Endodermal cell (in vitro differentiated cells): Measurements from ENCODE around the gene RORB. TPM values are rescaled to one million over a fixed set of nuclear protein-coding genes. Genes with fewer than 3 reads are reported as not detected.
A peak's percentile ranks its signal among the peaks of the same experiment; 100 is the strongest.

Experiments used
- DNase-seq: peaks from one replicate; pipeline ENCODE4 v3.0.0-alpha.2; 2017
- H3K27ac ChIP-seq: 2 replicates; pipeline ENCODE4 v1.5.1; 2013; ENCODE audit warnings: mild to moderate bottlenecking, low read depth, low read length, moderate library complexity
- H3K27me3 ChIP-seq: 2 replicates; pipeline ENCODE4 v1.6.1; 2013; ENCODE audit warnings: mild to moderate bottlenecking, low read length, moderate library complexity; ENCODE audit not compliant: insufficient read depth, control insufficient read depth, poor library complexity, severe bottlenecking
- H3K36me3 ChIP-seq: 2 replicates; pipeline ENCODE4 v1.7.0; 2013; ENCODE audit warnings: mild to moderate bottlenecking, low read length, moderate library complexity; ENCODE audit not compliant: control insufficient read depth, insufficient read depth
- H3K4me1 ChIP-seq: one replicate; pipeline ENCODE4 v1.7.0; 2013; ENCODE audit warnings: low read length; ENCODE audit not compliant: control insufficient read depth, insufficient read depth
- H3K4me3 ChIP-seq: 2 replicates; pipeline ENCODE4 v1.5.1; 2013; ENCODE audit warnings: mild to moderate bottlenecking, low read length, moderate library complexity
- H3K9ac ChIP-seq: 2 replicates; pipeline ENCODE4 v1.6.1; 2013; ENCODE audit warnings: mild to moderate bottlenecking, low read length, moderate library complexity; ENCODE audit not compliant: poor library complexity, severe bottlenecking; ENCODE audit errors: extremely low read depth
- H3K9me3 ChIP-seq: 2 replicates; pipeline ENCODE4 v1.6.1; 2013; ENCODE audit warnings: mild to moderate bottlenecking, low read length, moderate library complexity; ENCODE audit not compliant: control insufficient read depth
- H3K27ac Mint-ChIP-seq: 2 replicates; pipeline ENCODE4 v1.8.0; 2020; ENCODE audit warnings: mixed read lengths
- H3K27me3 Mint-ChIP-seq: 2 replicates; pipeline ENCODE4 v1.8.0; 2021; ENCODE audit warnings: mild to moderate bottlenecking, mixed read lengths; ENCODE audit not compliant: insufficient read depth
- H3K36me3 Mint-ChIP-seq: 2 replicates; pipeline ENCODE4 v1.8.0; 2020; ENCODE audit warnings: low read depth, mixed read lengths
- H3K4me1 Mint-ChIP-seq: 2 replicates; pipeline ENCODE4 v1.8.0; 2020; ENCODE audit warnings: mixed read lengths
- H3K4me3 Mint-ChIP-seq: 2 replicates; pipeline ENCODE4 v1.8.0; 2020; ENCODE audit warnings: mild to moderate bottlenecking, moderate library complexity, mixed read lengths
- H3K9me3 Mint-ChIP-seq: 2 replicates; pipeline ENCODE4 v1.8.0; 2020; ENCODE audit warnings: mild to moderate bottlenecking, mixed read lengths
- CTCF ChIP-seq: fragments of 200-600 bp; sonication (generic); conservative IDR thresholded peaks from 2 replicates; pipeline ENCODE4 v1.5.0; 2021; ENCODE audit warnings: antibody characterized with exemption, mild to moderate bottlenecking
- WGBS, 2 experiments: methylation state at CpG; one replicate each; pipeline versions ENCODE4 v1.1.5 to v1.1.7; 2013; ENCODE audit warnings: missing lambda C conversion rate in 2 of 2, mixed read lengths in 1 of 2; ENCODE audit not compliant: insufficient coverage in 1 of 2, insufficient read length in 1 of 2; 5-methylcytosine and 5-hydroxymethylcytosine counted together
- total RNA-seq, 2 donors: library from RNA; stranded (reverse); fragmentation: NEBNext Ultra II Directional in 1 of 2; extraction: Animal tissue kit (Norgen Biotek cat#: 25700) in 1 of 2; gene quantifications; 2 replicates in 1 of 2; 3 replicates in 1 of 2; pipeline ENCODE4 v1.2.1, GENCODE V29; 2021

The RORB gene
- total RNA-seq, 2 donors from 2014 or later = 0.18 to 0.88 TPM

- 21% methylated on average over 4 of the region's 4 CpGs; no CpG with 5 or more reads in 1 of the 2 experiments for WGBS, 2 experiments
- Mint-ChIP-seq H3K36me3 (no peaks in the 10 kb centered on the region), H3K27ac (no peak overlapping the region), H3K9me3 (no peaks in the 10 kb centered on the region), H3K4me3 (no peak overlapping the region), H3K27me3 (no peaks in the 10 kb centered on the region), H3K4me1 (peaks cover 22% of the 10 kb centered on the region)
- H3K9ac ChIP-seq = no peak overlapping the region
- DNase-seq = peak; percentile 68
- no peak overlapping the region for H3K27ac ChIP-seq
- peak; percentile 89 for TF ChIP-seq CTCF
- H3K4me3 ChIP-seq = no peak overlapping the region
- H3K36me3 ChIP-seq = no peaks in the 10 kb centered on the region
- H3K9me3 ChIP-seq = no peaks in the 10 kb centered on the region
- no peaks in the 10 kb centered on the region for H3K27me3 ChIP-seq
- H3K4me1 ChIP-seq = no peaks in the 10 kb centered on the region
Observed at GRCh38 chr9:74570879-74571512, 73.9 kb downstream of the RORB start.

- no peaks in the 10 kb centered on the region for H3K36me3 Mint-ChIP-seq
- H3K4me1 ChIP-seq = no peaks in the 10 kb centered on the region
- H3K4me3 ChIP-seq = no peak overlapping the region
- H3K4me3 Mint-ChIP-seq = no peak overlapping the region
- H3K27ac Mint-ChIP-seq = no peak overlapping the region
- H3K4me1 Mint-ChIP-seq = peaks cover 27% of the 10 kb centered on the region
- TF ChIP-seq CTCF = no peak
- H3K36me3 ChIP-seq = no peaks in the 10 kb centered on the region
- no peak for DNase-seq
- H3K9me3 ChIP-seq = no peaks in the 10 kb centered on the region
- no peaks in the 10 kb centered on the region for H3K9me3 Mint-ChIP-seq
- no peaks in the 10 kb centered on the region for H3K27me3 ChIP-seq
- H3K27me3 Mint-ChIP-seq = no peaks in the 10 kb centered on the region
- WGBS, 2 experiments = 85 to 88% methylated on average over 6 to 8 of the region's 8 CpGs
- no peak overlapping the region for H3K9ac ChIP-seq
- H3K27ac ChIP-seq = no peak overlapping the region
Observed at GRCh38 chr9:74573640-74574191, 76.6 kb downstream of the RORB start.

GRCh38 chr9:74576176-74576575 lies 79.0 kb downstream of the RORB start:
- no peaks in the 10 kb centered on the region for H3K27me3 ChIP-seq
- no peak for TF ChIP-seq CTCF
- H3K9ac ChIP-seq = no peak overlapping the region
- Mint-ChIP-seq H3K27ac (no peak overlapping the region), H3K27me3 (peaks cover 6% of the 10 kb centered on the region), H3K4me3 (no peak overlapping the region), H3K4me1 (peaks cover 34% of the 10 kb centered on the region), H3K9me3 (no peaks in the 10 kb centered on the region), H3K36me3 (no peaks in the 10 kb centered on the region)
- 86% methylated on average over 1 of the region's 1 CpG; no CpG with 5 or more reads in 1 of the 2 experiments for WGBS, 2 experiments
- no peak overlapping the region for H3K4me3 ChIP-seq
- peaks cover 6% of the 10 kb centered on the region for H3K4me1 ChIP-seq
- no peak overlapping the region for H3K27ac ChIP-seq
- H3K36me3 ChIP-seq = no peaks in the 10 kb centered on the region
- no peak for DNase-seq
- H3K9me3 ChIP-seq = no peaks in the 10 kb centered on the region
